Testis (tissue), 2 donors: ENCODE results near the gene VPS18.

Experiments used
- POLR2A ChIP-seq: fragments of 450-650 bp; IDR thresholded peaks from one replicate; pipeline ENCODE4 v1.6.1; 2017; ENCODE audit warnings: antibody characterized with exemption, mild to moderate bottlenecking, moderate library complexity
- TF ChIP-seq, protein P1 (sequence below), 3 experiments: fragments of 450-650 bp in 2 of 3; fragments of 200-600 bp in 1 of 3; sonication (generic) in 1 of 3; IDR thresholded peaks; one replicate each; pipeline ENCODE4 v1.5.1; 2016 to 2019; ENCODE audit warnings: antibody characterized with exemption in 3 of 3, mild to moderate bottlenecking in 2 of 3, moderate library complexity in 1 of 3

DNA sequence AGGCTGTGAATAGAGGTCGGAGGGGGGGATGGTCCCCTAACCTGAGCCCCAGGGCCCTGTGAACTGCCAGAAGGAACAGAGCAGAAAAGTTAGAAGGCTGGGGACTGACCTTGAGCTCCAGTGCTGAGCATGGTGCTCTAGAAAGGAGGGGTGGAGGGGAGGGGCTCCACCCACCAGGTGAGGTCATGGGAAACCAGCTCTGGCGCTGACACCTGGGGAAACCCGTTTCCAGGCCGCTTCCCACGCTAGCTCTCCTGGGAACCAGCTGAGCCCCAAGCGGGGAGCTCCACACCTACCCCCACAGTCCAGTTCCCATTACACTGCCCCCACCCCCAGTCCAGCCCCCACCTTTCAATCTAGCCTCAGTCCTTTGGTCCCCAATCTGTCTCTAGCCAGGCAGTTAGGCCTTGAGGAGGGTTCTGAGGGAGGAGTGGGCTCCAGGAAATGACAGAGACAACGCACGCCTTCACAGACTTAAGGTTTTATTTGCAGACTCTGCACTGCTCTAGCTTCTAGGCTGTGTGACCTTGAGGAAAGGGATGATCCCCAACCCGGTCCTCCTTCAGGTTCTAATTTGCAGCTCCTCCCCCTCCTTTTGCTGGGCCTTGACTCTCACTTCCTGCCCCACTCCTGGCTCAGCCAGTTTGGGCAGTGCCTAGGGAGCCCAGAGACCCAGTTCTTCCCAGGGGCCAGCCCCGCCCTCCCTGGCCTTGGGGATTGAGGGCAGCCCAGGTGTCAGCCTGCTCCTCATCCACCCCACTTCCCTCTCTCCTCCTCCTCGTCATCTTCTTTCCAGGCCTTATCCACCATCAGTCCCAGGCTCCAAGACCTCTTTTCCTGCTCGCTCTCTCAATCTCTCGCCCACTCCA is 22.3 kb upstream of the VPS18 start:
- no peak for TF ChIP-seq POLR2A
- TF ChIP-seq, protein P1, sequence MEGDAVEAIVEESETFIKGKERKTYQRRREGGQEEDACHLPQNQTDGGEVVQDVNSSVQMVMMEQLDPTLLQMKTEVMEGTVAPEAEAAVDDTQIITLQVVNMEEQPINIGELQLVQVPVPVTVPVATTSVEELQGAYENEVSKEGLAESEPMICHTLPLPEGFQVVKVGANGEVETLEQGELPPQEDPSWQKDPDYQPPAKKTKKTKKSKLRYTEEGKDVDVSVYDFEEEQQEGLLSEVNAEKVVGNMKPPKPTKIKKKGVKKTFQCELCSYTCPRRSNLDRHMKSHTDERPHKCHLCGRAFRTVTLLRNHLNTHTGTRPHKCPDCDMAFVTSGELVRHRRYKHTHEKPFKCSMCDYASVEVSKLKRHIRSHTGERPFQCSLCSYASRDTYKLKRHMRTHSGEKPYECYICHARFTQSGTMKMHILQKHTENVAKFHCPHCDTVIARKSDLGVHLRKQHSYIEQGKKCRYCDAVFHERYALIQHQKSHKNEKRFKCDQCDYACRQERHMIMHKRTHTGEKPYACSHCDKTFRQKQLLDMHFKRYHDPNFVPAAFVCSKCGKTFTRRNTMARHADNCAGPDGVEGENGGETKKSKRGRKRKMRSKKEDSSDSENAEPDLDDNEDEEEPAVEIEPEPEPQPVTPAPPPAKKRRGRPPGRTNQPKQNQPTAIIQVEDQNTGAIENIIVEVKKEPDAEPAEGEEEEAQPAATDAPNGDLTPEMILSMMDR (IDR thresholded peaks at IDR 0.05) = no peak
